T-helper 1 cell treated with Interleukin-12 subunit alpha and Interleukin-12 subunit beta and Interleukin-4 antibody, amounts not matched to agents 30 ng/mL and 1 ng/mL, for 36 hours (primary cell): ENCODE results near the gene GPR75. TPM values are rescaled to one million over a fixed set of nuclear protein-coding genes. Genes with fewer than 3 reads are reported as not detected.
"Not testable (repeated sequence)": the region's sequence is repeated elsewhere in the genome, so short reads cannot be mapped to it uniquely, and the experiment has no call there.

Experiments used
- intact Hi-C: fragments of 100-400 bp; cut with micrococcal nuclease; formaldehyde crosslinking; loops from one replicate; pipeline ENCODE4 v1.15.1; 2024
- total RNA-seq: library from RNA; stranded (reverse); gene quantifications from 2 replicates; pipeline ENCODE4 v1.2.3, GENCODE V29; 2022

Gene GPR75
- total RNA-seq, 1 donor from 2014 or later = 4.4 TPM

DNA sequence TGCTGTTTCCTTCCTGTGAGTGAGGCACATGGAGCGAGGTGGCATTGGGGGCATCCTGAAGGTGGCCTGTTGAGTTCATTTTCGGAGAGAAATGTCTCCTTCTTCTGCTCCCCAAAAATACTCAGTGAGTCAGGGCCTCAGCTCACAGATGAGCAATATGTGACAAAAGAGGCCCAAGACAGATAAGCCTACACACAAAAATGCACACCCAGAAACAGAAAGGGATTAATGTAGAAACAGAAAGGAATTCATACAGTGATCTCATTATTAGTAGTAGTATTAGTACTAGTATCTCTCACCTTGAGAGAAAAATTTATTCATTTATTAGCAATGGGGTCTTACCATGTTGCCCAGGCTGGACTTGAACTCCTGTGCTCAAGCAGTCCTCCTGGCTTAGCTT is 5.1 kb downstream of the GPR75 start:
- intact Hi-C loops = no loop called here

DNA sequence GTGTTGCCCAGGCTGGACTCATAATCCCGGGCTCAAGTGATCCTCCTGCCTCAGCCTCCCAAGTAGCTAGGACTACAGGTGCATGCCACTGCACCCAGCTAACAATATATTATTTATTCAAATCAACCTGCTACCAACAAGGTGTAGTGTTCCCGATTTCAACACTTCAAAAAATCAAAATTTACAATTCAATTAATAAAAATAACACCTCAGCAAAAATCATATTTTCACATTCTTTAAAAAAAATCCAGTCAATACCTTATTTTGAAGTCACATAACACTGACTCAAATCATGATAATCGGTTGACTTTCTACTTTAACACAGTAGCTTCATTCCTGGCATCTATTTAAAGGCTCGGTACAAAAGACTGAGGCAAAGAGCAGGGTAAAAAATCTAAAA is 7.2 kb downstream of the GPR75 start:
- intact Hi-C loops = no loop called here

GRCh38 chr2:53851052-53851757 is 8.6 kb downstream of the GPR75 start:
- intact Hi-C loops = not testable (repeated sequence)

DNA sequence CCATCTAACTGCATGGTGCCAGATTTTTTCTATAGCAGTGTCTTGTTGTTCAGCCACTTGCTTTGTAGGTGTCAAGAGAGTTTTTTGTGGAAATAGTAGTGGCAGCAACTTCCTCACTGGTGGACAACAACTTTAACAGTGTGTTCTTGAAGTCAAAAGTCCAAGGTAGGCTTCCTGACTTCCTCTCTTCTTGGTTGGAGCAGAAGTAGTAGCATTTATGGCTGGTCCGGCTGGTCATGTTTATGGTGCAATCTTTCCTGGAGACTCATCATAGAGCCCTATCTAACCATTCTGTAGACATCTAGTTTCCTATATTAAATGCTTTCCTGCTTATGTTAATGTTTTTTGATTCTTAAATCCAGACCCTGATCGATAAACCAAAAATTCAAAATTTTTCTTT is 11.7 kb downstream of the GPR75 start:
- intact Hi-C loops = no loop called here

GRCh38 chr2:53843595-53843994 is 16.2 kb downstream of the GPR75 start:
- intact Hi-C loops = no loop called here

GRCh38 chr2:53842891-53843290 is 16.9 kb downstream of the GPR75 start:
- intact Hi-C loops = no loop called here

DNA sequence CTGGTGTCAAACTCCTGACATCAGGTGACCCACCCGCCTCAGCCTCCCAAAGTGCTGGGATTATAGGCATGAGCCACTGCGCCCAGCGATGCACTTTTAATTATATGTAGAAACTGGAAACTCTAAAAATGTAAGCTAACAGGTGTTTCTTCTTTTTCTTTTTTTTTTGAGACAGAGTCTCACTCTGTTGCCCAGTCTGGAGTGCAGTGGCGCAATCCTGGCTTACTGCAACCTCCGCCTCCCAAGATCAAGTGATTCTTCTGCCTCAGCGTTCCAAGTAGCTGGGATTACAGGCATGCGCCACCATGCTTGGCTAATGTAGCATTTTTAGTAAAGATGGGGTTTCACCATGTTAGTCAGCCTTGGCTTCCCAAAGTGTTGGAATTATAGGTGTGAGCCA is 18.1 kb downstream of the GPR75 start:
- intact Hi-C loops = not testable (repeated sequence)

DNA sequence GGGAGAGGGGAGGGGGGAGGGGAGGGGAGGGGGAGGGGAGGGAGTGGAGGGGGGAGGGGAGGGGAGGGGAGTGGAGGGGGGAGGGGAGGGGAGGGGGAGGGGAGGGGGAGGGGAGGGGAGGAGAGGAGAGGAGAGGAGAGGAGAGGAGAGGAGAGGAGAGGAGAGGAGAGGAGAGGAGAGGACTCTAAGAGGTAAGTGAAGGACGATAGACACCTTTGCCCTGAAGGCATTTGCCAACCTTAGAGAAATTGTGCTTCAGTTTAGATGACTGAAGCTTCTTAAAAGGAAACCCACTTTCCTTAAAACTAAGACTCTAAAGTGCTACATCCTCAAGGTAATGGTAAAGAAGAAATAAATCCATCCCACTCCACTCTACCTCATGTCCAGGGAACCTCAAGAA is 19.2 kb downstream of the GPR75 start:
- intact Hi-C loops = no loop called here

DNA sequence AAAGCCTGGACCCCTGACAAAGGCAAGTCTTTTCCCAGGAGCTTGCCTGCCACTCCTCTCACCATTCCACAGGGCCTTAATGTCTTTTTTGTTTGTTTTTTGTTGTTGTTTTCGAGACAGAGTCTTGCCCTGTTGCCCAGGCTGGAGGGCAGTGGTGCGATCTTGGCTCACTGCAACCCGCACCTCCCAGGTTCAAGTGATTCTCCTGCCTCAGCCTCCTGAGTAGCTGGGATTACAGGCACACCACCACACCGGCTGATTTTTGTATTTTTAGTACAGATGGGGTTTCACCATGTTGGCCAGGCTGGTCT is 29.8 kb downstream of the GPR75 start:
- intact Hi-C loops = not testable (repeated sequence)

DNA sequence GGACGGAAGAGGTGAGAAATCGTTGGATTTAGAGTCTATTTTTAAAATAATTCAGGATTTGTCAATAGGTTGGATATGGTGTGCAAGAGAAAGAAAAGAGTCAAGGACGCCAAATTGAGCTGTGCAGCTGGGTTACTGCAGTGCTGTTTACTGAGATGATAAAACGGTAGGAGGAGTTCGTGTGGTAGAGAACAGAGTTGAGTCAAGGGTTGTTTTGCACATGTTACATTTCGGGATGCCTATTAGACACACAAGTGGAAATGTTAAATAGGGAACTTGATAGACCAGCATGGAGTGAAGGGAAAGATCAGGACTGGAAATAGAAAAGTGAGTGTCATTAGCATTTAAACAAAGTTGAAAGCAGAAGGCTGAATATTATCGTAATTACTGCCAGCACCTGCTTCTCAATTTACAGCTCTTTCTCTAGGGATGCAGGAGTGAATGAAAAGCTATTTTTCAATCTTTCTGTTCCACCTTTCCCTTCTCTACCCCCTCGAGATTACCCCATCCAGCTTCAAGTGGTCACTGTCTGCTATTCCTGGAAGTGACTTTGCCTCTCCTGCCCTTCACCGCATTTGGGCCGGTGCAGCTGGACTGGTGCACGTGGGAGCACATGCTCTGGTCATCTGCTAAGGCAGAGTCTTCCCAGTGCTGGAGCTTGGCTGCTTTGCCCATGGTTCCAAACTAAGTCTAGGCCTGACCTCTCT is 30.3 kb downstream of the GPR75 start:
- intact Hi-C loops = no loop called here

GRCh38 chr2:53828331-53828730 is 31.4 kb downstream of the GPR75 start:
- intact Hi-C loops = no loop called here

GRCh38 chr2:53827398-53828175 is 32.2 kb downstream of the GPR75 start:
- intact Hi-C loops = no loop called here

GRCh38 chr2:53826587-53827397 is 33.0 kb downstream of the GPR75 start:
- intact Hi-C loops = no loop called here

- intact Hi-C loops = no loop called here
Observed at GRCh38 chr2:53826030-53826410, 33.7 kb downstream of the GPR75 start.

GRCh38 chr2:53823639-53824038 is 36.1 kb downstream of the GPR75 start:
- intact Hi-C loops = not testable (repeated sequence)

DNA sequence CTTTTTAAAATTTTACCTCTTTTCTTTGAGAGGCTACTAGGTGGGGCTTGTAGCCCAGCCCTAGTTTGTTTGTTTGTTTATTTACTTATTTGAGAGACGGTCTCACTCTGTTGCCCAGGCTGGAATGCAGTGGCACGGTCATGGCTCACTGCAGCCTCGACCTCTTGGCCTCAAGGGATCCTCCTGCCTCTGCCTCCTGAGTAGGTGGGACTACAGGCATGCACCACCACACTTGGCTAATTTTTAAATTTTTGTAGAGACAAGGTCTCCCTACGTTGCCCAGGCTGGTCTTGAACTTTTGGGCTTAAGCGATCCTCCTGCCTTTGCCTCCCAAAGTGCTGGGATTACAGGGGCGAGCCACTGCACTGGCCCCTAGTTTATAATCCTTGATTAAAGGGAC is 38.0 kb downstream of the GPR75 start:
- intact Hi-C loops = no loop called here

DNA sequence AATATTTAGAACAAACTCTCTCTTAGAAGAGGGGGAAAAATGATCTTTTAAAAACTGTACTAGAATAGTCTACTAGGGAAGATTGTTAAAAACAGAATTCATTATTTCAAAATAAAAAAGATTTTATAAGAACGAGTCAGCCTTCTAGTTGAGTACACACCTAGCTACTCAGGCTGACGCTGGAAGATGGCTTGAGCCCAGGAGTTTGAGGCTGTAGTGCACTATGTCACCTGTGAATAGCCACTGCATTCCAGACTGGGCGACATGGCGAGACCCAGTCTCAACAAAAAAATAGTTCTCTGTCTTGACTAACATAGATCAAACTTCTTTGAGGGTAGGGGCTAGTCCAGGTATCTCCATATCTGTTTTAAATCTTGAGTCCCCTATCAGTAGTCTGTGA is 39.1 kb downstream of the GPR75 start:
- intact Hi-C loops = no loop called here

DNA sequence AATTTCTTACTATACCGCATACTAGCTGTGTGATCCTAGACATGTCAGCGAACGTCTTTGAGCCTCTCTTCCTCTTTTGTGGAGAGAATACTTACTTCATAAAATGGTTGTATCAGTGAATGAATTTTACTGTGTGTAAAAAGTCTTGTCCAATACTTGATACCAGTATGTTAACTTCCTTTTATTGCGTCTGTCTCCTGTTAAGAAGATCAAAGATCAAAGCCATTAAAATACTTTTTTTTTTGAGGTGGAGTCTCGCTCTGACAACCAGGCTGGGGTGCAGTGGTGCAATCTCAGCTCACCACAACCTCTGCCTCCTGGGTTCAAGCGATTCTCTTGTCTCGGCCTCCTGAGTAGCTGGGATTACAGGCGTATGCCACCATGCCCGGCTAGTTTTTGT is 39.7 kb downstream of the GPR75 start:
- intact Hi-C loops = no loop called here

DNA sequence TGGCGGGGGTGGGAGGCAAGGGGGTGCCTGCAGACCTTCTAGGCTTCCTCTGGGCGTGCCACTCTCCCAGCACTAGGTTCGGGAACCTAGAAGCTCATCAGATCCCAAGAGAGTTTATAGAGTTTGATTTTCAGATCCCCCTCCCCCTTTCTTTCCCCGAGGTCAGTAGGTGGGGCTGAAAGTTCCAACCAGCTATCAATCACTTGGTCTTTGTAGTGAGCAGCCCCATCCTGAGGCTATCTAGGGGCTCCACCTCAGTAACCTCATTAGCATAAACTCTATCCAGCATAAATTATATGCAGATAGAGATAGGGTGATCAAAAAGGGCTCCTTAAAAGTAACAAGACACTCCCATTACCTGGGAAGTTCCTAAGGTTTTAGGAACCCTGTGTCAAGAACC is 40.1 kb downstream of the GPR75 start:
- intact Hi-C loops = no loop called here

DNA sequence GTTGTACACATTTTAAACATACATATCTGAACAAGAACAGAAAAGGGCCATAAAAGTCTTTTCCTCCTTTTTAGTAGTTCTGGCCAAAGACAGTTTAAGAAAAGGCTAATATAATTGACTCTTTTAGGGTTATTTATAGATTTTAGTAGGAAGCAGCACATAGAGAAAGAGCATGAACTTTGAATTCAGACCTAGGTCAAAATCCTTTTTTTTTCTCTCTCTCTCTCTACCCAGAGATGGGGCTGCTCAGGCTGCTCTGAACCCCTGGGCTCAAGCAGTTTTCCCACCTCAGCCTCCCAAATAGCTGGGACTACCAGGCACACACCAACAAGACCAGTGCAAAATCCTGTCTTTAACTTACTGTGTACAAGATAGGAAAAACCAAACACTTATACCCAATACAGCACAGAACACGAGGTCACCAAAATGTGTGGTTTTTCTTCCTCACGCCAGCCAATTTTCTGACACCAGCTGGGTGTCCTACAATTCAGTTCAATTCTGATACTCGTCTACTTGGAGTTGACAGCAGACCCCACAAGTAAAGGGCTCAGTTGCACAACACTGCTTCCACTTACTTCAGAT is 40.8 kb downstream of the GPR75 start:
- intact Hi-C loops = no loop called here

DNA sequence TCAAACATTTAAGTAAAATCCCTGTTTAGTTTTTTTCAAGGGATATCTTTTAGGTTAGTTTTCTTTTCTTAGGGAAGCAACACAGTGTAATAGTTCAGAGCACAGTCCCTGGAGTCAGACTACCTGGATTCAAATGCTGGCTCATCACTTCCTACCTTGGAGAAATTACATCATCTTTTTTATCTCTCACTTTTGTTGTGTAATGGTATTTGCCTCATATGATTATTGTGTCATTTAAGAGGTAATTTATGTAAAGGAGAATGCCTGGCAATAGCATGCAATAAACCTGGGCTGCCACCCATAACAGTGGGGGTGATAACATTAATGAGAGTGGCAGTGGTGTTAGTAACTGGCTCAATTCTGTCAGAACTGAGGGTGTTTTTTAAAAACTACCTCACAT is 46.6 kb downstream of the GPR75 start:
- intact Hi-C loops = no loop called here
